HG02840 (cell line): ENCODE results near the gene MAGEA9B.
"Not testable (repeated sequence)": the region's sequence is repeated elsewhere in the genome, so short reads cannot be mapped to it uniquely, and the experiment has no call there.

ENCODE experiments used
- ATAC-seq: cut with Tn5 transposase; IDR thresholded peaks from one replicate; pipeline ENCODE4 v1.9.1; 2021; ENCODE audit warnings: mild to moderate bottlenecking, moderate library complexity, moderate number of reproducible peaks; ENCODE audit not compliant: unreplicated experiment, low FRiP score

The MAGEA9B gene

DNA sequence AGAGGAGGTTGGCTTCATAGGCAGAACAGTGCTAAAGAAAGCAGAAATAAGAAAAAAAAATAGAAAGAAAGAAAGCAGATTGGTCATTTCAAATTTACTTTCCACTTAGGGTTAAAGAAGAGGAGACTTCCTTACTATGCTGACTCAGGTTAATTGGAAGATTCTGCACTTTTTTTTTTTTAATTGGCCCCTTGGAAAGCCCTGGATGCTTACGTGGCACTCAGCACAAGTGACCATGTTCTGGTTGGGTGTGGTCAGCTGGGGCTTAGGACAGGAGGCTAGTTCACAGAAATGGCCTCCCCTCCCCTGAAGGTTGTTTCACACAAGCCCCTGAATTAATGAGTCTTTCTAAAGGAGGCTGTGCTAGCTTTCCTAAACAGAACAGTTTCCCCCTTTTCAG lies 14.5 kb downstream of the MAGEA9B start:
- ATAC-seq, result no peak

DNA sequence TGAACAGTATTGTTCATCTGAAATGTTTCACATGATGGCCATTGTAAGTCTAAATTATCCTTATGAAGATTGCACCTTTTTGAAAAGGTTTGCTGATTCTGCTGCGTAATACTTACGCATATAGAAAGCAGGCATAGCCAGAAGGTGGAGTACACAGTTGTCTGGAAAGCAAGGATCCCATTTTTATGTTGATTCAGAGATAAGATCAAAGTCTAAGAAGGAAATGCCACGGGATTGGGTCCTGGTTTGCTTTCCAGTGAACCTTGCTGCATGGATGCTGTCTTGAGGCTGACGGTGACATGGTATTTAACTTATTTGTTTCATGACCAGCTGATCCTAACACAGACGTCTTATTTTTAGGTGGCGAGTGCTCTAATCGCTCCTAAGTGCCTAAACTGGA lies 15.5 kb downstream of the MAGEA9B start:
- no peak for ATAC-seq

DNA sequence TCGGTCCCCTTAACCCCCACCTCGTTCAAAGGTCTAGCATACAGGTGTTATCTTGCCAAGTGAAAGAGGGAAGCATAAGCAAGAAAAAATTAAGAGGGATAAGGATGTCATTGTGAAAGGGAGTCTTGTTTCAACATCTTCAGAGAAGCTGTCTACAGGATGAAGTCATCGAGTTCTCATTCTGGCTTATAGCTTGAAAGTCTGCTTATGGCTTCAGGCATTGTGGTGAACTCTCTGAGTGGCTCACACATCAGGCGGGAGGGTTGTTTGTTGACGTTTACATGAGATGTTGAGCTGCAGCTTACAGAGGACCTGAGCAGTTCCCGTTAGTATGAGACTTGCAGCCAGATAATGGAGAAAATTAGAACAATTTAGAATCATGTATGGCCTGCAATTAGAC lies 16.6 kb downstream of the MAGEA9B start:
- no peak for ATAC-seq

DNA sequence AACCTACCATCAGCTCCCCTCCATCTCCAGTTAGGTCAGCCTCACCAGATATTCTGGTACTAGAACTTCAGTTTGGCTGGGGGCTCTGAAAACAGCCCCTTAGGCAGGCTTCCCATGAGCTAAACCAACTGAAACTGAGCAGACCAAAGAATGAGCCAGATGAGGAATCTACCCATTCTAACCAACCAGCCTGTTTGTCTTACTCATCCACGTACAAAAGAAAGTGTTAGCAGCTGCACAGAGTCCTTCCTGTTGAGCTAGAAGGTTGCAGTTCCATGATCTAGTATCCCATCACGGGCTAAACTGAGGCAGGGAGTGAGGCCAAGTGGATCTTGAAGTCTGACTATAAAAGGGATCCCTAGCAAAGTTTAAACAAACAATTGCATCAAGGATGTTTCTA lies 17.5 kb downstream of the MAGEA9B start:
- no peak for ATAC-seq

DNA sequence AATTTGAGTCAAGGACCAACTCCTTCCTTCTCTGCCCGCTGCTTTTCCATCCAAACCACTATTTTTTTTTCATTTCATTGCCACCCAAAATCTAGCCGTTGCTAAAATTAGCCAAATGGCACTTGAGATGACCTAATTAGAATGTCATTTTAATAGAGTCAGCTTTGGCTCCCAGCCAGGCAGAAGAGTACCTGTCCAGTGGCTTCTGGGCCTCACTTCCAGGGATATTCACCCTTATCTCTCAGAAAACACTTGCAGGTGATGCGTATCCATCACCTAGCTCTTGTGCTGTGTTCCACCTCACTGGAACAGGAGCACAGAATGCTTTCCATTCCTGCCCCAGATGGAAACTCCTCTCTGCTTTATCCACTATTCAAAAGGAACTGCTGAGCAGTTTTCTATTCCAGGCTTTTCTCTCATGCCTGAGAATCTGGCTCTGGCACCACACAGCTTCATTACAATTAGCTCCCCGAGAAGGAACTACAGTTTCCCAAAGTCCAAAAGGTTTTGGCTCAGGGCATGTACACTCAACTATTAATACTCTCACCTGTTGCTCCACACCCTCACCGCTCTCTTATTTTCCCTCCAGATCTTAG lies 18.5 kb downstream of the MAGEA9B start:
- no peak for ATAC-seq

DNA sequence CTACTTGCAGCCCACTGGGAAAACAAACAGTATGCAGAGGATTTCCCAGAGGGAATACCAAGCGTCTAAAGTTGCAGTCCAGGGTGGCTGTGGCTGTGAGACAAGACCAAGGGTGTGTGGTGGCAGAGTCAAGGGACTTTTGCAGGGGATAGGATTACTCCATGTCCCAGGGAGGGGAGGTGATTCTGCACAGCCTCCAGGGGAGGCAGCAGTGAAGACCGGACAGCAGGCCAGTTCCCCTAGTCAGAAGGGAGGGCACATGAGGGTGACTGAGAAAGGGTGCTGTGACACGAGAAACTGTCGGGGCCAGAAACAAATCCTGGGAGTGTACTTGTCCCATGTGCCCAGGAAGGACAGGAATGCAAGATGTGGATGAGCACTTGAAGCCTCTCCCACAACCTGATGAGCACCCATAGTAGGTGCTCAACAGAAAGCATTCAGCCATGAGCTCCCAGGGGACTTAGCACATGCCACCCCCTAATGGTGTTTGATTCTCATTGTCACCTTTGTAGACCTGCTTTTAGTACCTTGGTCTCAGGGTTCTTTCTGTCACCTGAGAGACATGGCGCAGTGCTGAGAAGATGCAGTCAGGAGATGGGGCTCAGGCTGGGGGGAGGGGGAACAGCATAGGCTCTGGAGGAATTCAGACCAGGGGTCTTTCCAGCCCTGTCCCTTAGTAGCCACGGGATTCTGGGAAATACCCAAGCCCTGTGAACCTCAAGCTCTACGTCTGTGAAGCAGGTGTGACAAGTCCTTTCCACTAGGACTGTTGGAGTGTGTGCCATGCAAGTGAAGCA lies 19.4 kb downstream of the MAGEA9B start:
- ATAC-seq, result no peak

DNA sequence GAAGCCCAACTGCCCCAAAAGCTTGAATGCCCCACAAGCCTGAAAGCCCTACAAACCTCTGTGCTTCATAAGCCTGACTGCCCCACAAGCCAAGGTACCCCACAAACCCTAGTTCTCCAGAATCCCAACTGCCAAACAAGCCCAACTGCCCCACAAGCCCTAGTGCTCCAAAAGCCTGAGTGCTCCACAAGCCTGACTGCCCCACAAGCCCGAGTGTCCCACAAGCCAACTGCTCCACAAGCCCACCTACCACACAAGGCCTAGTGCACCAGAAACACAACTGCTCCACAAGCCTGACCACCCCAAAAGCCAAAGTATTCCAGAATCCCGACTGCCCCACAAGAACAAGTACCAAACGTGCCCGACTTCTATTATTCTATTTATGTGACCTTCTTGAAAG lies 23.9 kb downstream of the MAGEA9B start:
- no peak for ATAC-seq

DNA sequence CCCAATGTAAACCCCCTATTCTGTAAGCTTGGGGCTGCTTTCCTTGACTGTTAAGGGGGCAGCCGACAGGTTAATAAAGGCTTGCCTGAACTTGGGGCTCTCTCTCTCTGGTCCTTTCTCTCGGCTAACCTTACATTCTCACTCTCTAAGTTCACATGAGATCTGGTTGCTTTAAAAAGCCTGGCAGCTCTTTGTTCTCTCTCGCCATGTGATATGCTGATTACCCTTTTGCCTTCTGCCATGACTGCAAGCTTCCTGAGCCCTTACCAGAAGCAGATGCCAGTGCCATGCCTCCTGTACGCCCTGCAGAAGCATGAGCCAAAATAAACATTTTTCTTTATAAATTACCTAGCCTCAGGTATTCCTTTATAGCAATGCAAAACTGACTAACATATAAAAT lies 32.0 kb downstream of the MAGEA9B start:
- not testable (repeated sequence) for ATAC-seq

DNA sequence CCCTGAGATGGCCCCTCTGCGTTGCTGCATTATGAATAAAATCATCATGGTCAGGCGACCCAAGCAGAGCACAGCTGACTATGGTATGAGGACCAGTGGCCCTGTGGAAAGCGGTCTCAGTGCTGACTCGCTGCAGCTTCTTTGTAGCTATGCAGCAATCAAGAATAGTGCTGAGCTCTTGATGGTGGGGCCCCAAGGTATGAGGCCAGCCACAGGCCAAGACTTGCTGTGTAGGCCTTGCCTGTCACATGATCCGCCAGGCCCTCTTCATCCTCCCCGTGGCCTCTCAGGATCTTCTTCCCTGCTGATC lies 35.4 kb downstream of the MAGEA9B start:
- ATAC-seq, result not testable (repeated sequence)

DNA sequence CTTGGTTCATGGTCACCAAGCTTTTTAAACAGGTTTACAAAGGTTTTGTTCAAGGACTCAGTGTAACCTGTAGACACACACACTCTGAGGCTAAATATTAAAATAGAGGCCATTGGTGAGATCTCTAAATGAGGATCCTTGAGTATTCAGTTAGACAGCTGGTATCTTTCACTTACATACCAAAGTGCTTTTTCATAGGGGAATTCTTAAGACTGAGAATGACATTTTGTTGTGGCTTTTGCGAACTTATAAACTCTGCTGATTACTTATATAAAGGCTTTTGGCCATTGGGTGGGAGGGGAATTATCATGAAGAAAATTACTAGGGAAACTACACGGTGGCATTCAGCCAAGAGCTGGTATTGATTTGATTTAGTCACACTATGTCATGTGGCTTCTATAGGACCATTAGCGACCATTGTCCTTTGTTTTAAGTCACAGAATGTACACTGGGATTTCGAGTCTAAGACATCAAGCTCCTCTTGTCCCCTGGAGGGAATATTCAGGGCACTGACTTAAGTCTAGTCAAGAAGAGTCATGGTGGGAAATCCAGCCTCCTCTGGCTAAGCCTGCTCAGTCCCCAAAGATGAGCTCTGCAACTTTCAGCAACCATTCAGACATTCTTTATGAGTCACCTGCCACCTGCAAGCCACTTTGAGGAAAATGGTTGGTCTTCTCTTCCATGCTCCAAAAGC lies 35.9 kb downstream of the MAGEA9B start:
- ATAC-seq, result not testable (repeated sequence)

DNA sequence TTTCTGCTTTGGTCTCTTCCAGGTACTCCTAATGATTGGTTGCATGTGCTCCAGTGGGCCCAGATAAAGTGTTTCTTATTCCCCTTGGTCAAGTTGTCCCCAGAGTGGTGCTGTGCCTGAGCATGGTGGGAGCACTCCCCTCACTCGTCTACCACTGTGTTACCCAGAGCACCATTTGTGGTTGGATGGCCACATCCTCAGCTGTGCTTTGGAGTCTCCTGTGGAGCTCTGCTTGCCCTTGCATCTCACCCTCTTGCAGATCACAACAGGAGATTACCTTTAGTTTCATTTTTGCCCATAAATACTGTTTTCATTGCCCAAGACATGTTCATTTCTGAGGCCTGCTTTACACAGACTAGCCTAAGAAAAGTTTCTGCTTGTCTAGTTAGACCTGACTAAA lies 36.8 kb downstream of the MAGEA9B start:
- not testable (repeated sequence) for ATAC-seq

DNA sequence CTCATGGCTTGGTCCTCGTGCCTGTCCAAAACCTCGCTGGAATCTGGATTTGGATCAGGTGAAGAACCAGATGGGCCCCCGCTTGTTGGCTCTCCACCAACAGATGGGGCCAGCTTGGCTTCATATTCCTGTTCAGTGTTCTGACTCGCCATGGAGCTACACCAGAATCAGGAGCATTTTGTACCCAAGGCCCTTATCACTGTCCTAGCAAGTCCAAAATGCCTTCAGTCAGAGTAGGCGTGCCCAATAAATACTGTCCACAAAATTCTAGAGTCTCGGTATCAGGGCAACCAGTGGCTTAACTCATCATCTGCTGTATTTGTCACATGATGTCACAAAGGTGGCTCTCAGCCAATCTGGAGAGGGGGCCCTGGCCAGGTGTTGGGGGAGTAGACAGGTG lies 37.6 kb downstream of the MAGEA9B start, which contains the start of gene HSFX3:
HSFX3 (minus strand) TSS at position 224 of the 400 bp plus-strand sequence; CDS start at position 152, 72 bp downstream.
- ATAC-seq, result not testable (repeated sequence)

DNA sequence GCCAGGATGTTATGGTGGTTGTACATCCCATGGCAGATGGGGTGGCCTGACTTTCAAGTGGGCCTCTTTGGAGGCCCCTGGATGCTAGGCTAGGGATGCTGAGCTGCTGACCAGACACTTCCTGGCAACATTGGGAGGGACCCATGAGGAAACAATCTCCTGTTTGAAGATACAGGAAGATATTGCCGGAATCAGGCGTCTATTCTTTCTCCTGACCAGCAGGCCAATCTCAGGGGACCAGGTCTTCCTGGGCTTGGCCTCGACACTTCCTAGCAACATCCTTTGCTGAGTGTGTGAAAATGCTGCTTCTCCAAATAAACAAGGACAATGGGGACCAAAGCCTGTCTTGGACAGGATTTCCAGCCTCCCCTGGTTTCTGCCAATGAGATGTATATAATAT lies 39.5 kb downstream of the MAGEA9B start:
- ATAC-seq, result not testable (repeated sequence)

DNA sequence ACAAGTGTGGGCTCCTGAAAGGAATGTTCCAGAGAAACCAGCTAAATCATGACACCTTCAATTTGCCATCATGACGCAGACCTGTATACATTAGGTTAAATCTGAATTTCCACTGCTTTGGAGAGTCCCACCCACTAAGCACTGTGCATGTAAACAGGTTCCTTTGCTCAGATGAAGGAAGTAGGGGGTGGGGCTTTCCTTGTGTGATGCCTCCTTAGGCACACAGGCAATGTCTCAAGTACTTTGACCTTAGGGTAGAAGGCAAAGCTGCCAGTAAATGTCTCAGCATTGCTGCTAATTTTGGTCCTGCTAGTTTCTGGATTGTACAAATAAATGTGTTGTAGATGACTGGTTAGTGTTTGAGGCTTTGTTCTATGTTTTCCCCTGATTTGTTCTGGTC lies 40.3 kb downstream of the MAGEA9B start:
- ATAC-seq, result not testable (repeated sequence)

DNA sequence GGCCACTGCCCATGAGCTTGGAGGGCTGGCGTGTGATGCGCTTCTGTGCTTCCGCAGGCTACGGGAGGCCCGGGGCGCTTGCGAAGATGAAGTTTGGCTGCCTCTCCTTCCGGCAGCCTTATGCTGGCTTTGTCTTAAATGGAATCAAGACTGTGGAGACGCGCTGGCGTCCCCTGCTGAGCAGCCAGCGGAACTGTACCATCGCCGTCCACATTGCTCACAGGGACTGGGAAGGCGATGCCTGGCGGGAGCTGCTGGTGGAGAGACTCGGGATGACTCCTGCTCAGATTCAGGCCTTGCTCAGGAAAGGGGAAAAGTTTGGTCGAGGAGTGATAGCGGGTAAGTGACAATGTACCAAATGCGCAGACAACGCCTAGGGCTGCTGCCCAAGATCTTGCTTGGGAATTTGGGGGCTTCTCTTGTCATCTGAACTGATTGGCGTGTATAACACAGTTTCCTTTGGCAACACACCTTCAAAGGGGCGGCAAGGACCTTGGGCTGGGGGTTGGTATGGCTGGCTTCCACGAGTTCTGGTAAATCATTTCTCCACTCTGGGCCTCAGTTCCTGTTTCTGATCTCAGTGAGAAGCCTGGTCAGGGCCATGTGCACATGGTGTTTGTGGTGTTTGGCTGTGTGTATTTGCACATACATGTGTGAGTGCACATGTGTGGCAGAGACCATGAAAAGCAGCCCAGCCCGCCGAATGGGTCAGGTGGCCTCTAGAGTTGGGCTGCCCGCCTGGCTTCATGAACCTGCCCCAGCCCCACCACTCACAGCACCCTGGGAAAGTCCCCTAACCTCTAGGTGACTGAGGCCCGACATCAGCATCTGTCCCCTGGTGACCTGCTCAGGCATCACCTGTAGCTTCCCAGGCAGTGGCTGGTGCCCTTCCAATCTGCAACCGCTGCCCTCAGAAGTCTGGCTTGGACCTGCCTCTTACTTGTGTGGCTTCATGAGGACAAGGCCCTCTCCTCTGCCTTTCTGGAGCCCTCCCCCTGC lies 41.4 kb downstream of the MAGEA9B start:
- ATAC-seq, result not testable (repeated sequence)

DNA sequence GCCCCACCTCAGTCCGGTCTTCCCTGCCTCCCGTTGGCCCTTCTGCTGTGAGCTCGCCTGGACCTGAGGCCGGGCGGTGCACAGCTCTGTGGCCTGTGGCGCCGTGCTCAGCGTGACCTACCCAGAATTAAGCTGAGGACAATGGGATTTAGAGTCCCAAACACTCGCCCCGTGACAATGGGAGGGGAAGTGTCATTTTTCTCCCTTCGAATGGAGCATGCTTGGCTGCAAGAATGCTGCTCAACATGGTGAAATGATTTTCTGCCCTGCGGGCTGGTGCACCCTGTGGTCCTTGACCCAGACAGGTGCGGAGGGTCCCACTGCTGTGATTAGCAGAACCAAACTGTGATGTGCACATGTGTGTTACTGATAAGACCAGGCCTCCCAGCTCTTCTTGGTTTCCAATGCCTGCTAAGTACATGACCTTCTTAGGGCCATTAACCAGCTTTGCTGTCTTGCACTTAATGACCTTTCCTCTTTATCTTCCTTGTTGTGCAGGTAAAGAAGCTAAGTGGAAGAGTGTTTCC lies 45.7 kb downstream of the MAGEA9B start:
- ATAC-seq, result no peak

DNA sequence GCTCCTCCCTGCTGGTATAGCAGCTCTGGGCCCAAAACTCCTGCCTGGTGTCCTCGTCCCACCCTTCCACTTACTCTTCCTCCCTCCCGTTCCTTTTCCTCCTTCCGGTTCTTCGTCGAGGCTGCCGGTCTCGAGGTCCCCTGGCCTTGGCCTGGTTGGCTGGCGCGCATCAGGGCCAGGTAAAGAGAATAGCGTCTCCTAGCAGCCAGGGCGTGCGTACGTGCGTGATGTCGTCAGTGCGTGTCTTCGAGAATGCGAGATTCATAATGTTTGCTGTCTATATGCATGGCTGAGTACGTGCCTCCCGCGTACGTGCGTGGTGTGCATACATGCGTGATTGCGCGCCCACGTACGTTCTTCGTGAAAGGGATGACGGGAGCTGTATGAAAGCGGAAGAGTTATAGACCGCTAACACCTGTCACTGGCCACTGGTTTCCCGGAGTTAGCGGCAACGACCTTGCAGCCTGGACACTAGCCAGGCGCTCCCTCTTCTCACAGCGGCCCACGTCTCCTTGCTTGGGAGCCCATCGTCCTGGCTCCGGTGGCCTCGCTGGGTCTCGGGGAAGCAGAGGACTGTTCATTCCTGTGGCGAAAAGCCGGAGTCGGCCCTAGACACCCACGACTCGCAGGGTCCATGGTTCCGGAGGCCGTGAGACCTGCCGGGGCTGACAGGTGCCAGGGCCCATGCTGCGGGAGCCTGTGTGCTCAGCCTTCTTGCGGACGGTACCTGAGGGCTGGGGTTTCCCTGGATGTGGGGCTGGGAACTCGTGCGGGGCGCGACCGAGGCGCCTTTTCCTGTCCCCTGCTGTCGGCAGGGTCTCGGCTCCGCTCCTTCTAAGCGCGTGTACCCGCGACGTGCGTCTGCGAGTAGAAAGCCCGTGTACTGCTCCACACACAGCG lies 46.4 kb downstream of the MAGEA9B start, which contains the start of gene EOLA1:
EOLA1 (plus strand) TSS at position 392 of the 900 bp plus-strand sequence. CDS start 4,619 bp downstream, outside the sequence.
- peak; percentile 79 for ATAC-seq

DNA sequence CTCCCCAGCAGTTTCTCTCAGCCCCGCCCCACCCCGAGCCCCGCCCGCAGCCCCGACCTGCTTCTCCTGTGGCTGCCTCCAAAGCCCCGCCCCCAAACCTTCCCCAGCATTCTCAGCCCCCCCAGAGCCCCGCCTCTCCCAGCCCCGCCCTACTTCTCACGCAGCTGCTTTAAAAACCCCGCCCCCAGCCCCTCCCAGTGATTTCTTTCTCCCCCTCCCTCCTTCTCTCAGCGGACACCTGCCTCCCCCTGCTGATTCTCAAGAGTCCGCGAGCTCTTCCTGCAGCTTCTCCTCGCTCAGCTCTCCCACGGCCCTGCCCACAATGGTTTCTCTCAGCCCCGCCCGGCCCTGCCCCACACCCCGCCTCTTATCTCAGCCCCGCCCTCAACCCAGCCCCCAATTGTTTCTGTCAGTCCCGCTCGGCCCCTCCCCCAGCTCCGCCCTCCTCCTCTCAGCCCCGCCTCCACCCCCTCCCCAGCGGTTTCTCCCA lies 47.1 kb downstream of the MAGEA9B start:
- peak; percentile 22 for ATAC-seq
